ENCODE data around the gene PHKB. TPM values are rescaled to one million over a fixed set of nuclear protein-coding genes. Genes with fewer than 3 reads are reported as not detected.
A peak's percentile ranks its signal among the peaks of the same experiment; 100 is the strongest.
"Not testable (repeated sequence)": the region's sequence is repeated elsewhere in the genome, so short reads cannot be mapped to it uniquely, and the experiment has no call there.

The PHKB gene
- total RNA-seq, 1 donor from 2014 or later = 65.7 TPM

GRCh38 chr16:47469227-47469626 lies 8.1 kb downstream of the PHKB start:
- no peak for DNase-seq (ENCODE audit: low read depth in 2 of 2)

- DNase-seq (ENCODE audit: low read depth in 2 of 2) = no peak
These were observed 9.1 kb downstream of the PHKB start for GRCh38 chr16:47470211-47470610.

GRCh38 chr16:47470810-47471209 lies 9.7 kb downstream of the PHKB start:
- no peak for DNase-seq (ENCODE audit: low read depth in 2 of 2)

GRCh38 chr16:47473004-47473403 lies 11.9 kb downstream of the PHKB start:
- DNase-seq (ENCODE audit: low read depth in 2 of 2) = not testable (repeated sequence)

- DNase-seq (ENCODE audit: low read depth in 2 of 2) = no peak
These were observed 12.7 kb downstream of the PHKB start for GRCh38 chr16:47473792-47474191.

- peak in 1 of 2 donors; percentile 16 for DNase-seq (ENCODE audit: low read depth in 2 of 2)
These were observed 14.7 kb downstream of the PHKB start for GRCh38 chr16:47475786-47476185.

GRCh38 chr16:47476654-47477345 lies 15.7 kb downstream of the PHKB start:
- DNase-seq (ENCODE audit: low read depth in 2 of 2) = no peak

- DNase-seq (ENCODE audit: low read depth in 2 of 2) = peak in 1 of 2 donors; percentile 26
These were observed 16.5 kb downstream of the PHKB start for GRCh38 chr16:47477679-47478078.

- DNase-seq (ENCODE audit: low read depth in 2 of 2) = no peak
These were observed 19.3 kb downstream of the PHKB start for GRCh38 chr16:47480410-47480809.

GRCh38 chr16:47481698-47482374 lies 20.7 kb downstream of the PHKB start:
- no peak for DNase-seq (ENCODE audit: low read depth in 2 of 2)

GRCh38 chr16:47483616-47484015 lies 22.5 kb downstream of the PHKB start:
- DNase-seq (ENCODE audit: low read depth in 2 of 2) = no peak

- no peak for DNase-seq (ENCODE audit: low read depth in 2 of 2)
These were observed 25.7 kb downstream of the PHKB start for GRCh38 chr16:47486856-47487255.

- no peak for DNase-seq (ENCODE audit: low read depth in 2 of 2)
These were observed 26.9 kb downstream of the PHKB start for GRCh38 chr16:47488051-47488450.

GRCh38 chr16:47490471-47490870 lies 29.3 kb downstream of the PHKB start:
- DNase-seq (ENCODE audit: low read depth in 2 of 2) = no peak

- DNase-seq (ENCODE audit: low read depth in 2 of 2) = no peak
These were observed 30.9 kb downstream of the PHKB start for GRCh38 chr16:47492036-47492427.

- DNase-seq (ENCODE audit: low read depth in 2 of 2) = peak; percentile 42 to 74
These were observed 31.6 kb downstream of the PHKB start for GRCh38 chr16:47492428-47493377.

GRCh38 chr16:47493381-47494337 lies 32.5 kb downstream of the PHKB start:
- DNase-seq (ENCODE audit: low read depth in 2 of 2) = no peak

- DNase-seq (ENCODE audit: low read depth in 2 of 2) = no peak
These were observed 38.1 kb downstream of the PHKB start for GRCh38 chr16:47499080-47499699.

GRCh38 chr16:47499700-47500264 lies 38.7 kb downstream of the PHKB start:
- no peak for DNase-seq (ENCODE audit: low read depth in 2 of 2)

GRCh38 chr16:47503936-47504335 lies 42.8 kb downstream of the PHKB start:
- DNase-seq (ENCODE audit: low read depth in 2 of 2) = peak in 1 of 2 donors; percentile 45

Data from lung microvascular endothelial cell (primary cell).